Limb (tissue), 2 donors: ENCODE measurements around the gene METTL3.
"Not testable (repeated sequence)": the region's sequence is repeated elsewhere in the genome, so short reads cannot be mapped to it uniquely, and the experiment has no call there.

Source experiments
- DNase-seq, 2 donors: peaks; one replicate each; pipeline ENCODE4 v3.0.0-alpha.2; 2016; ENCODE audit errors: extremely low spot score in 2 of 2

METTL3 gene

DNA sequence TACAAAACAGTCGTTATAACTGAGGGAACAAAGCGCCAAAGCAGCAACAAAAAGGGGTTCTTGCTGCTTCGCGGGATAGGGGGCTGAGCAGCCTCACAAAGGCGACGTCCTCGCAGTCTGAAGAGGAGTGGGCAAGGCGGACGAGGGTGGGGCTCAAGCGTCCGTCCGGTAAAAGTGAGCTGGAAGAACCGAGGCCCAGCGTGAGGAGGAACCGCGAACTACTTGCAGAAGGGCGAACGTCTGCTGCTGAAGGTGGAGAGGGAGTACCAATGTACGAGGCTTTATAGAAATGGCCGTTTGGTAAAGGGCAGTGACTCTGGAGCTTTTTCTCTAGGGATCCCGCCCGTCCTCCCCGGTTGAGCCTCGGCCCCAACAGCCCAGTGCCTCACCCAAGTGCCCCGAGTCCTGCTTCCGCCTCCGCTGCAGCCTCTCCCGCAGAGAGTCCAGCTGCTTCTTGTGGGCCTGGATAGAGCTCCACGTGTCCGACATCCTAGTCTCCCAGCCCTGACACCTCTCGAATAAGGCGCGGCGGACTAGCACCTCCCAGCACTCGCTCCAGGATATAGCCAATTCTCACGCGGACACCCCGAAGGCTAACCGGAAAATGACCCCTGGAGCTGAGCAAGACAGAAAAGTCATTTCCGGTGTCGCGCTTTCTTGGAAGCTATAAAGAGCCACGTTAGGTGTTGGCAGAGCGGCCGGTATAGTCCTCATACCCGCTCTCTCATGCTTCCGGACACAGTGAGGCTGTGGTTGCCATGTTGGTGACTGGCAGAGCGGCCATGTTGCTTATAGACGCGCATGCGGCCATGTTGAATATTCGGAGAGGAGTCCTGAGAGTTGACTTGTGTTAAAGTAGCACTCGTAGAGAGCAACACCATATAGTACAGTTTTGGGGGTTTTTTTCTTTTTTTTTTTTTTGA is at the start of gene METTL3:
Gene METTL3, minus strand, starts transcription at position 606 of the 923 bp plus-strand sequence. Its CDS starts 117 bp downstream, at position 489.
- peak; percentile 93 to 99 for DNase-seq

DNA sequence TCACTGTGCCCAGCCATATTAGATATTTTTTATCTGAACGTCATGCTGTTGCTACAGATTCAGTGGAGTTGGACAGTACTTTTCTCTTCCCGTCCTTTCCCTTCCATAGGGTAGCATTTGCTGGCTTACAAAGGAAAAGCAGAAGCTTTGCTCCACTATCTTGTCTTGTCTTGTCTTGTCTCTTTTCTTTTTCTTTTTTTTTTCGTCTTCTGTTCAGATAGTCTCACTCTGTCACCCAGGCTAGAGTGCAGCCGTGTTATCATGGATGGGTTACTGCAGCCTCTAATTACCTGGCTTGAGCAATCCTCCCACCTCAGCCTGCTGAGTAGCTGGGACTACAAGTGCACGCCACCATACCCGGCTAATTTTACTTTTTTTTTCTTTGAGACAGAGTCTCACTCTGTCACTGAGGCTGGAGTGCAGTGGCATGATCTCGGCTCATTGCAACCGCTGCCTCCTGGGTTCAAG is 47.6 kb upstream of the METTL3 start:
- DNase-seq: no peak

DNA sequence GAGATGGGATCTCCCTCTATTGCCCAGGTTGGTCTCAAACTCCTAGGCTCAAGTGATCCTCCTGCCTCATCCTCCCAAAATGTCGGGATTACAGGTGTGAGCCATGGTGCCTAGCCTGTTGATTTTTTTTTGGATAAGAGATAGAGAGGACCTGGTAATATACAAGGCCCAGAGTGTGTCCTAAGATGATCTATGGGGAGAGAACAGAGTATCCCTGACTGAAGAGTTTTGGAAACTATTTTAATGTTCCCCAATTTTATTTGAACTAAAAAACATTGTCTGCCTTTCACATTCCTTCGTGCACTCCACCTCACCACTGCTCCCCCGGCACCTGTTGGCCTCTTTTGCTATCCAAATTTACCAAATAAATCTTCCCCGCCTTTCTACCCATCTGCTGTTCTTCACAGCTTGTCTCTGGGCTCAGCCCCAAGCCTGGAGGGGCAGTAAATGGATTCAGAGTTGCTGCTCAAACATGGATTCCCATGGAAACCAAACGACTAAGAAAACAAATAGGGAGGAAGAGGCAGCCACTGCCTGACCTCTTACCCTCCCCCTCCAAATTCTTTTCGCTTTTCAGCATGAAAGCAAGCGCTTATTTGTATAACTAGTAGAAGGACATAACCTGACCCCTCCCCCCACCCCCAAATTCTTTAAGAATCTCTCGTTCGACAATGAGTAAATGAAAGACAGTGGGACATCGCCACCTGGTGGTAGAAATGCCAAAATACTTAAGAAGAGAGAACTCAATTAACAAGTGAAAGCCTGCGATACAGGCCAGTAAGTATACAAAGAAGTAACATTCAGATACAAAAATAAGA is 46.2 kb upstream of the METTL3 start:
- DNase-seq: peak; percentile 81 to 90

DNA sequence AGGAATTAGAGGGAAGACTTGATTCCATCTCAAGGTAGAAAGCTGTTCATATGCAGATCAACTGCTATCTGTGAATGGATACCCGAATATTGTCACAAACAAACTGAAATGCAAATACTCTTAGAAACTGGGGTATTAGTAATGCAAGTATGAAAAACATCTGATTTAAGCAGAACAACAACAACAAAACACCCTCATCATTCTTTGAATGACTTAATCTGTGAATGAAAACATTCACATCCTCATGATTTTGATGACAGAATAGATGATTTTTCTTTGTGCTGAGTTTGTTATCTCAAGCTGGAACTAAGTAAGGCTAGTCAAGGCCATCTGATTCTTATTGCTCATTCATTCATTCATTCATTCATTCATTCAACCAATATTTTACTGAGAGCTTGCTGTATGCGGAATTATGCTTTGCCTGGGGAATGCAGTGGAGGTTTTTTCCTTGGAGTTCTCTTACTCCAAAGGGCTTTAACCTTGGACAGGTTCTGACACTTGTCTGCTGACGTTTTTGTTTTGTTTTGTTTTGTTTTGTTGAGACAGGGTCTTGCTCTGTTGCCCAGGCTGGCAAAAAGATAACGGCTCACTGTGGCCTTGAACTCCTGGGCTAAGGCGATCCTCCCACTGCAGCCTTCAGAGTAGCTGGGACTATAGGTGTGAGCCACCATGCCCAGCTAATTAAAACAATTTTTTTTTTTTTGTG is 45.4 kb upstream of the METTL3 start:
- DNase-seq: no peak

DNA sequence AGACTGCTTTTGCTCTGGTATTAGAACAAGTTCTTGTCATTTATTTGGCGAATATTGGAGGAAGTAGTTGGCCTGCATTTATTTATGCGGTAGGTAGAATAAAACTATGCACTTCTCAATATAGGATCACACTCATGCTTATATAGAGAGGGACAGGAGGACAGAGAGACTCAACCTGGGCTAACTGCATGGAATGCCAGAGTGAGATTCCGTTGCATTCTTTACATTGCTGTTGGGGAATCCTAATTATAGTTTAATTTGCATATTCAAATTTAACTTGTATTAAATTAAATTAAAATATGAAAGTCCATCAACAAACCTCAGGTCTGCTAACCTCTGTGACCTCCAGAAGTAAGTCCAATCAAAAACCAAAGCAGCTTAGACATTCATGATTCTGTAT is 42.1 kb upstream of the METTL3 start:
- no peak for DNase-seq

DNA sequence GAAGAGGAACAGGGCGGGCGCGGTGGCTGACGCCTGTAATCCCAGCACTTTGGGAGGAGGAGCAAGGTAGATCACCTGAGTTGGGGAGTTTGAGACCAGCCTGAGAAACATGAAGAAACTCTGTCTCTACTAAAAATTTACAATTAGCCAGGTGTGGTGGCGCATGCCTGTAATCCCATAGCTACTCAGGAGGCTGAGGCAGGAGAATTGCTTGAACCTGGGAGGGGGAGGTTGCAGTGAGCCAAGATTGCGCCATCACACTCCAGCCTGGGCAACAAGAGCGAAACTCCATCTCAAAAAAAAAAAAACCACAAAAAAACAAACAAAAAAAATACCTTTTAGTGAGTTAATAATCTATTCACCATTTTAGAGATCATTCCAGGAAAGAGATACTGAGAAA is 33.4 kb upstream of the METTL3 start:
- not testable (repeated sequence) for DNase-seq

DNA sequence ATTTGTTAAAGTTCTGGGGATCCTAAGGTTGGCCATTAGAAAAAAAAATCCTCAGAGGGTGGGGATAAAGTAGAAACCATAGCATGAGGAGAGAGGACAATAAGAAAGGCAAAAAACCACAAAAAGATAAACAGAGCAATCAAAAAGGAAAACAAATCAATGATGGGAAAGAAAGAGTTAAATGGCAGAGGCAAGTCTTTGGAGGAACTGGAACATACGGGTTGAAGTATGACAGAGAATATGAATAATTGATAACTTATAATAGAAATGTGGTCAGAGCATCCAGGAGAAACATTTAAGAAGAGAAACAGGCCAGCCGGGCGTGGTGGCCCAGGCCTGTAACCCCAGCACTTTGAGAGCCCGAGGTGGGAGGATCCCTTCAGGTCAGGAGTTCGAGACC is 32.8 kb upstream of the METTL3 start:
- no peak for DNase-seq

DNA sequence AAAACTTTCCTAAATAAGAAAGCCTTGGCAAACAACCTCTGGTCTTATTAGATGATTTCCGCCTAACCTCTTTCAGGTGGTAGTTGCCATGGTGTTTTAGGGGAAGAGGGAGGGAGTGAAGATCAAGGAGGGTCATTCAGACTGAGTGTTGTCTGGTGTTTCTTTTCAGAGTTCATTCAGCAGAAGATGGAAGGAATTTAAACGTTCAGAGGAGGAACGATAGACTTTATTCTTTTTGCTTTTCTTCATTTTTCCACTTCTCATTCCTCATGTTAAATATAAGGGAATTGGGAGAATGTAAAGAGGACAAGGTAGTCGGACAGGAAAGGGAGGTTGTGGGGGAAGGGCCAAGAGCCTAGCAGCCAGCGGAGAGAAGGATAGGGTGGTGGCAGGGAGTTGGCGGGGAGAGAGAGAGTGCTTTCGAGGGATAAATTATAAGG is 32.4 kb upstream of the METTL3 start:
- DNase-seq: no peak

DNA sequence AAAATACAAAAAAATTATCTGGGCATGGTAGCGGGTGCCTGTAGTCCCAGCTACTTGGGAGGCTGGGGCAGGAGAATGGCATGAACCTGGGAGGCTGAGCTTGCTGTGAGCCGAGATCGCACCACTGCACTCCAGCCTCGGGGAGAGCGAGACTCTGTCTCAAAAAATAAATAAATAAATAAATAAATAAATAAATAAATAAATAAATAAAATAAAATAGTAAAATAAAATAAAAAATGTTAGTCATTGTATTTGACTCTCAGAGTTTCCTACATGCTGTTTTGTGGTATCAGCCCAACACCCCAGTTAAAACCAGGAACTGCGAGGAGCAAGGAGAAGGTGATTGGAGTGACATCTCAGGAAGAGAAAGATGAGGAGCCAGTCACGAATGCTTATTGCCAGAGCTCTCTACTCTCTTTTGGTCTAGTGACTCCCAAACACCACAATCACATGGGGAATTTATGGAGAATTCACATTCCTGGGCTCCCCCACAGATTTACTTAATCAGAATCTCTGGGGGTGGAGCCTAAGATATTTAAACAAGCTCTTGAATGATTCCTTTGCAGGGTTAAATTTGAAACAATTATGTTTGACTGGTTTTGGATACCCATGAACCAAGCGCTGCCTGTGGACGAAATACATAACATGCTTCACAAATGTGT is 30.4 kb upstream of the METTL3 start:
- DNase-seq: no peak

DNA sequence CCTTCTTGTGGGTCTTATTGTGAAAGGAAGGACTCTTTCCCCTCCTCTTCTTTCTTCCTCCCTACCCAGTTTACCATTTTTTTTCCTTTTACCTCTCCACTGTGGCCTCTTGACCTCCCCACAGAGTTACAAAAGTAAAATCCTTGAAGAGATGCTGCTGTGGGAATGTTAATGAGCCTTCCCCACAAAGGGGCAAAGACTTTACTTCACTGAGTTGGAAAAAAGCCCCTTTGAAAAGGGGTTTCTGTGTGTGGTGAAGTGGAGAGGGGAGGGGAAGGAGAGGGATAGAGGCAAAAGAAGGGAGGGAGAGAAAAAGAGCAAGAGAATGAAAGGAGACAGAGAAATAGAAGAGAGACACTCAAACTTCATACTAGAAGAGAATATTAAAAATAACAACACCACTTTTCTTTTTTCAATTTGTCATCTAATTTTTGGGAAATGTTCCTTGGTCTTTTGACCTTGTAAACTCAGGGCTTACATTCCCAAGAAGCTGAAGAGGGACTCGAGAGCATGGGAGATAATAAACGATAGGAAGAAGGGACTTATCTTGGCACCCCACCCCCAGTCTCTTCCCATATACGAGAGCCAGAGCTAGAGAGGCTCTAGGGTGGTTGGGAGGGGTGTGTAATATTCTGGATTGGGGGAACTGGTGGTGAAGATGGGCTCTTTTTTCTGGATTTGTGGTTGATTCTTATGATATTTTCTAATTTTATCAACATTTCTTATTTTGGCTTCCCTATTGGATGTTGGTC is 28.2 kb upstream of the METTL3 start:
- DNase-seq: no peak

DNA sequence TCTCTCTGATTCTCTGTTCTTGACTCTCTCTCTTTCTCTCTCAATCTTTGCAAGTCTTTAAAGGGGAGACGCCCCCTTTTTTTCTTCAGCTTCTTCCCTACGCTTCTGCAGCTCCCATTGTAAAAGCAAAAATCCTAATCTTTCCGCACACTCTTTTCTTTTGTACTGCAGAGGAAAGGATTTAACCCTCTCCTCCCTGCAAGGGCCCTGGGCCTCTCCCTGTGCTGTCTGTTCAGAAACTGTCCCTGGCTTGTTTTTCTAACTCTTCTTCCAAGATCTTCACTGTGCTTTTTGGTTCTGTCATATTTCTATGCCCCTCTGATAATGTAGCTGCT is 25.9 kb upstream of the METTL3 start:
- DNase-seq: no peak

DNA sequence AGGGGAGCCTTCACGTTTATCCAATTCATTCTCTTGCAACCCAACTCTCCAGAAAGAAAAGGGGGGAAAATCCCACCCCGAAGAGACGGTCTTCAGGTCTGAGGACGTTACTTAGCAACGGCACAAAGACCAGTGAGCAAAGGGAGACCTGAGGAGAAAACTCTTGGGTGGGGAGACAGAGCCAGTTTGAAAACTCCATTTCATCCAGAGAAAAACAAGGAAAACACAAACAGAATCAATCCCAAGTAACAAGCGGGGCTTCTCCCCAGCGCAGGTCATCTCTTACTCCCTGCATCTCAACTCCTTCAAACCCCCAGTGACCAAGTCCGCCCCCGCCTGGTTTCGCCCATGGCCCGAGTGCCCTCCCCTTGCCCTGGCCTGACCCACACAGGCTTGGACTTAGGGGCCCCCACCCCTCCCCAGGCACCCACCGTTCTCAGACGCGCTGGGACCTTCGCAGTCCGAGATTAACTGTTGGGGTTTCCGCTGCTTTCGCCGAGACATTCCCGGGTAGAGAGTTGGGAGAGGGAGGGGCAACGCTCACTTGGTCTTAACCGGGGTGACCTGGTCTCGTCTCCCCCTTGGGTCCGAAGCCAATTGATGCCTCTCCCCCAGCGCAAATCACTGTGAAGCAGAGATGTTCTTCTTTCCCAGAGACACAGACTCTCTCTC is 25.4 kb upstream of the METTL3 start:
- DNase-seq: peak in 1 of 2 donors; percentile 57

DNA sequence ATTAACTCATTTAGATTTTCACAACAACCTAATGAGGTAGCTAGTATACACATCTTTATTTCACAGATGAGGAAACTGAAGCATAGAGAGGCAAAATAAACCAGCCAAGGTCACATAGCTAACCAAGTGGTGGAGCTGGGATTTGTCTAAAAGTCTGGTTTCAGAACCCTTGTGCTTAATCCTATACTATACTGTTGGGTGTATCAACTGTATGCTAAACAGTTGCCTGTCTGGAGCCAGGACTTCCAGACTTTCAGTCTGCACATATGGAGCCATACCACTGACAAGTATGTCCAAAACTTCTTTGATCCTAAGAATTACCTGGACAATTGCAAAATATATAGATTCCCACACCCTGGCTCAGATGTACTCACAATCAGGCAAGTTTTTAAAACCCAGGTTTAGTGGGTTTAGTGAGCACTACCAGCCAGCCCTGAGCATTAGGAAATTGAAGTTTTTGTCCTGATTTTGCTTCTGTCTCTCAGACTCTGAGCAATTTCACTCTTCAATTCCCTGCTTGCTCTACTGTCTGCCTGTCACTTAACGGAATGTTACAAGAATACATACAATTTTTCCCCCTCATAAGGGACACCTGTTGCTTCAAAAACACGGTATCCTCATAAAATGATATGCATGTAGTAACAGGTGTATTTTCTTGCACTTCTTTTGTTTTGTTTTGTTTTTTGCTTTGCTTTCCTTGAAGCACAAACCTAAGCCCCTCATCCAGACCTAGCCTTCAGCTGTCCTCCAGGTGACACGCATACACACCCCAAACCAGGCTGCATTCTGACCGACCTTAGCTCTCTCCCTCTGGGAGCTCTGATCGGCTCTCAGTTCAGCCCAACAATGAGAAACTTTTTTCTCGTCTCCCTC is 24.6 kb upstream of the METTL3 start:
- DNase-seq: no peak

DNA sequence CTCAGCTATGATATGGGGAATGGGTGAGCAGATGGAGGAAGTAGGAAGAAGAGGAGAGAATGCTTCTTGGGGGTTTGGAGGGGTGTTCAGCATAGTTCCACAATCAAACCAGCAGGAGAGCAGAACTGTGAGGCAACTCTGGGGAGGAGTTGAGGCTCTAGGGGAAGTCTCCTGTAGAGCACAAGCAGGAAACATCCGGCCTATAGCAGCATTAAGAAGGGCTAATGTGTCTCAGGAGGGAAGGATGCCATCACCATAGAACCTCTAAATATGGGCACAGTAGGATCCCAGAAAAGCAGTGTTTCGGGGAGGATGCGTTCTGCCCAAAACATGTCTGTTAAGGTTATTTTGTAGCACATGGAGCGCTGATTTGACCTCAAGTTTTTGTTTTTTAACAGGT is 23.4 kb upstream of the METTL3 start:
- no peak for DNase-seq

DNA sequence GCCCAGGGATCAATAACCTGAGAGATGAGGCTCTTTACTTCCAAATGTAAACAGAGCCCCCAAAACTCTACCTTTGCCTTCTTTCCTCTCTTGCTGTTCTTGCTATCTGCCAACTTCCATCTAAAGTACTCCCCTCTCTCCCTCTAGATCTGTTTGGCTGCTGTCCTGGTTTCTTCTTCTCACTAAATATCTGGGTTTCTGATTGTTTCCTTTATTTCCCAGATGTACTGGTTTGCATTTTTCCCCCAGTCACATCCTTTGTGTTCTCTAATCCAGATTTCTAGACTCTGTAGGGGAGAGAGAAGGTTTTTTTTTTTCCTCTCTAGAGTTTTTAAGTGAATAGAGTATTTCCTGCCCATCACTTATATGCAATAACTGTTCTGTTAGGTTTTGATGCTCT is 22.2 kb upstream of the METTL3 start:
- no peak for DNase-seq

DNA sequence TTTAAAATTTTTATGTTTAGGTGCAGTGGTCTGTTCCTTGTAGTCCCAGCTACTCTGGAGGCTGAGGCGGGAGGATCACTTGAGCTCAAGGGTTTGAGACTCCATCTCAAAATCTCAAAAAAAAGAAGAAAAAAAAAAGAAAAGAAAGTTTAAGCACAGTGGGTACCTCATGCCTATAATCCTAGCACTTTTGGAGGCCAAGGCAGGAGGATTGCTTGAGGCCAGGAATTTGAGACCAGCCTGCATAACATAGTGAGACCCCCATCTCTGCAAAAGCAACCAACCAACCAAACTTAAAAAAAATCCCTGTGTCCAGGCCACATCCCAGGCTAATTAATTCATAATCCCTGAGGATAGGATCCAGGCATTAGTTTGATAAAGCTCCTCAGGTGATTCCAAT is 18.4 kb upstream of the METTL3 start:
- DNase-seq: no peak

DNA sequence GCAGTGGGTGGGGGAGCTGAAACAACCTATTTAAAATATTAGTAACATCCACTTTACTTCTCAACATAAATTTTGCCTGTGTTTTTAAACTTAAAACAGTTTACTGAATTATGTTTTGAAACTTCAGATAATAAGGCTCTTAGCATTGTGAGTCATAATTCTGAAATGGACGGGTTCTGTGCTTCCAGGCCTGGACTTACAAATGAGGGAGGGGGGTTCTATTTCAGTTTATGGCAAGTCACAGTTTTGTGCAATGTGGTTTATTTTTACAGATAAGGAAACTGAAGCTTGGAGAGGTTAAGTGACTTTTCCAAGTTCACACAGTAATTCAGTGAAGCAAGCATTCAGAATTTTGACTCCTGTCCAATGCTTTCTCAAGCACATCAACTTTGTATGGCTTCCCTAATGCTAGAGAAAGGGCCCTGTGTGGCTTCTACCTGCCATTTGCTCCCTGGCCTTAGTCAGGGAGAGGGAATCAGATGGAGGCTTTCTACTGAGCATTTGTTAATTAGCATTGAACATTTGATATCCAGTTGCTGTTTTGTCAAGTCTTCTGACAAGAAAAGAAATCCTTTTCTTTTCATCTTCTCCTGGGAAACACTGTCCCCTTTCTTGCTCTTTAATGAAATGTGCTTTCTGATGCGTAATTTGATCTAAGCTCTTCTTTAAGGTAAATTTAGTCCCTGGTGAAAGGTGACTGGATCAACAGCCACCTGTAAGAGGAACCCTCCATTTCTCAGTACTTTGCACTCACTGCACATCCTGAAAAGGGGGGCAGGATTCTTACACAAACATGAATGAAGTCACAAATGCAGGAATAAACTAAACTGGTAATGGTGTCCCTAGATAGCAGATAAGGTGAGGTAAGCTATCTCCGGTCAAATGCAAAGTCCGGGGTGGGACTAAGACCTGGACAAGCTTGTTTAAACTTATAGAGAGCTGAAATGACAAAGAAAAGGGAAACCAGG is 17.5 kb upstream of the METTL3 start:
- DNase-seq: no peak

DNA sequence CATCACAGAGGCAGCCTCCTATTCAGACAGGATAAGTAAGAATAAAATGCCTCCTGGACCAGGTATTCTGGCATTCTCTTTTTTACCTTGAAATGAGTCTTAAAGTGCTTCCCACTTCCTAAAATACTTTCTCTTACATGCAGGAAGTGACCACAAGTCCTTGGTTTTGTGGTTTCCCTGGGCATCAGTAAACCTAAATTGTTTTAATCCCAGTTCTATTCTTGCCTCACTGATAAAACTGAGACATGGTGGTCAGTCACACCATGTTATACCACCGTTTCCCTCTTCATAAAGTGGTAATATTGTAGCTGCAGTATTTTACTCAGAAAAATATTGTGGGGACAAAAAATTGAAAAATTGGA is 16.2 kb upstream of the METTL3 start:
- no peak for DNase-seq
